IMR-90 (cell line): ENCODE data around the gene SNX15. TPM values are rescaled to one million over a fixed set of nuclear protein-coding genes. Genes with fewer than 3 reads are reported as not detected.

Source experiments
- ATAC-seq: fragments of 200-7000 bp; cut with Tn5 transposase; 2 replicates; pipeline ENCODE4 v1.9.1; 2020; ENCODE audit warnings: low read depth, mild to moderate bottlenecking, moderate library complexity
- BruUV-seq: library from RNA; stranded (reverse); fragments of 400-500 nt; replicated peaks from 2 replicates; lab custom pipeline; 2021; lab: Mats Ljungman, UMichigan
- CTCF ChIA-PET: fragments of 300-600 bp; formaldehyde crosslinking; extraction: SDS; loops from one replicate; lab custom pipeline; 2021; ENCODE audit warnings: antibody characterized with exemption; lab: Yijun Ruan, JAX
- POLR2A ChIA-PET: fragments of 300-600 bp; sonication (Branson Sonifier 250); formaldehyde crosslinking; loops from one replicate; lab custom pipeline; 2022; ENCODE audit warnings: antibody characterized with exemption; ENCODE audit not compliant: unreplicated experiment; lab: Charles Lee
- DNase-seq: peaks from one replicate; pipeline ENCODE4 v3.0.0; 2013
- H2AFZ ChIP-seq: replicated peaks from 2 replicates; pipeline ENCODE3; 2013; ENCODE audit warnings: low read length, mild to moderate bottlenecking; ENCODE audit not compliant: poor library complexity
- H2AK5ac ChIP-seq: 2 replicates; pipeline ENCODE4 v1.6.1; 2013; ENCODE audit warnings: low read depth, low read length, inconsistent platforms
- H2AK9ac ChIP-seq: replicated peaks from 2 replicates; pipeline ENCODE3; 2013; ENCODE audit warnings: mild to moderate bottlenecking, low read depth, low read length, moderate library complexity; ENCODE audit not compliant: poor library complexity
- H2BK120ac ChIP-seq: 2 replicates; pipeline ENCODE4 v1.6.1; 2013; ENCODE audit warnings: low read depth, low read length, inconsistent platforms
- H2BK15ac ChIP-seq: 3 replicates; pipeline ENCODE4 v1.6.1; 2013; ENCODE audit warnings: low read depth, low read length, inconsistent platforms
- H2BK20ac ChIP-seq: 2 replicates; pipeline ENCODE4 v1.6.1; 2013; ENCODE audit warnings: low read depth, mild to moderate bottlenecking, inconsistent platforms, low read length, moderate library complexity
- H2BK5ac ChIP-seq: 2 replicates; pipeline ENCODE4 v1.6.1; 2013; ENCODE audit warnings: mild to moderate bottlenecking, low read depth, low read length, inconsistent platforms; ENCODE audit not compliant: poor library complexity, severe bottlenecking
- H3K14ac ChIP-seq: replicated peaks from 2 replicates; pipeline ENCODE4 v1.6.1; 2013; ENCODE audit warnings: low read depth, low read length, inconsistent platforms
- H3K18ac ChIP-seq: 2 replicates; pipeline ENCODE4 v1.6.1; 2013; ENCODE audit warnings: low read depth, low read length, control low read depth
- H3K23ac ChIP-seq: 2 replicates; pipeline ENCODE4 v1.6.1; 2013; ENCODE audit warnings: low read depth, low read length, inconsistent platforms
- H3K27ac ChIP-seq: 2 replicates; pipeline ENCODE4 v1.5.1; 2013; ENCODE audit warnings: mild to moderate bottlenecking, control low read depth, low read length; ENCODE audit not compliant: insufficient read depth
- H3K27me3 ChIP-seq: 2 replicates; pipeline ENCODE4 v1.6.1; 2013; ENCODE audit warnings: low read length; ENCODE audit not compliant: control insufficient read depth, insufficient read depth
- H3K36me3 ChIP-seq: 2 replicates; pipeline ENCODE4 v1.6.1; 2013; ENCODE audit warnings: low read length, mixed read lengths; ENCODE audit not compliant: control insufficient read depth, insufficient read depth
- H3K4ac ChIP-seq: 2 replicates; pipeline ENCODE4 v1.6.1; 2013; ENCODE audit warnings: low read depth, low read length, inconsistent platforms
- H3K4me1 ChIP-seq: 2 replicates; pipeline ENCODE4 v1.6.1; 2013; ENCODE audit warnings: low read length, mixed read lengths; ENCODE audit not compliant: control insufficient read depth, insufficient read depth
- H3K4me2 ChIP-seq: 2 replicates; pipeline ENCODE4 v1.6.1; 2013; ENCODE audit warnings: low read depth, mild to moderate bottlenecking, control low read depth, low read length, moderate library complexity
- H3K4me3 ChIP-seq: 2 replicates; pipeline ENCODE4 v1.5.1; 2013; ENCODE audit warnings: low read depth, mild to moderate bottlenecking, control low read depth, low read length, moderate library complexity; ENCODE audit not compliant: insufficient read depth
- H3K56ac ChIP-seq: 2 replicates; pipeline ENCODE4 v1.6.1; 2013; ENCODE audit warnings: low read length, inconsistent platforms; ENCODE audit not compliant: insufficient read depth; ENCODE audit errors: extremely low read depth
- H3K79me1 ChIP-seq, 2 experiments: 2 replicates each; pipeline ENCODE4 v1.6.1; 2013; ENCODE audit warnings: low read length in 2 of 2, inconsistent platforms in 1 of 2, low read depth in 1 of 2
- H3K9ac ChIP-seq: 2 replicates; pipeline ENCODE4 v1.6.1; 2013; ENCODE audit warnings: low read depth, low read length, control low read depth
- H3K9me1 ChIP-seq: 2 replicates; pipeline ENCODE4 v1.6.1; 2013; ENCODE audit warnings: low read length, inconsistent platforms; ENCODE audit not compliant: insufficient read depth
- H3K9me3 ChIP-seq: 2 replicates; pipeline ENCODE4 v1.6.1; 2013; ENCODE audit warnings: low read length; ENCODE audit not compliant: control insufficient read depth, insufficient read depth
- H4K20me1 ChIP-seq: 2 replicates; pipeline ENCODE4 v1.6.1; 2013; ENCODE audit warnings: low read length, inconsistent platforms; ENCODE audit not compliant: insufficient read depth
- H4K5ac ChIP-seq: 2 replicates; pipeline ENCODE4 v1.6.1; 2013; ENCODE audit warnings: mild to moderate bottlenecking, low read depth, low read length, control low read depth
- H4K8ac ChIP-seq, 2 experiments: 2 replicates each; pipeline ENCODE4 v1.6.1; 2013; ENCODE audit warnings: low read depth in 2 of 2, low read length in 2 of 2, control low read depth in 1 of 2, inconsistent platforms in 1 of 2
- H4K91ac ChIP-seq: 2 replicates; pipeline ENCODE4 v1.6.1; 2013; ENCODE audit warnings: low read depth, low read length, inconsistent platforms; ENCODE audit not compliant: insufficient read depth
- BHLHE40 ChIP-seq: fragments of 150-350 bp; IDR thresholded peaks from 2 replicates; pipeline ENCODE4 v1.6.1; 2016; ENCODE audit warnings: mild to moderate bottlenecking, low read depth, low read length
- CEBPB ChIP-seq: IDR thresholded peaks from 2 replicates; pipeline ENCODE4 v1.6.1; 2012; ENCODE audit warnings: low read depth, low read length, improper control_type of control experiment
- CHD1 ChIP-seq: IDR thresholded peaks from 2 replicates; pipeline ENCODE4 v1.6.1; 2012; ENCODE audit warnings: low read depth, low read length, improper control_type of control experiment
- FOS ChIP-seq: fragments of 150-350 bp; IDR thresholded peaks from 2 replicates; pipeline ENCODE4 v1.6.1; 2016; ENCODE audit warnings: low read depth, low read length
- MAFK ChIP-seq: IDR thresholded peaks from 2 replicates; pipeline ENCODE4 v1.6.1; 2012; ENCODE audit warnings: low read depth, low read length, improper control_type of control experiment
- MAZ ChIP-seq: IDR thresholded peaks from 2 replicates; pipeline ENCODE4 v1.6.1; 2012; ENCODE audit warnings: low read depth, mild to moderate bottlenecking, low read length, improper control_type of control experiment, moderate library complexity, borderline replicate concordance
- MXI1 ChIP-seq: IDR thresholded peaks from 2 replicates; pipeline ENCODE4 v1.6.1; 2012; ENCODE audit warnings: low read depth, mild to moderate bottlenecking, low read length, moderate library complexity, borderline replicate concordance
- NFE2L2 ChIP-seq: fragments of 150-350 bp; IDR thresholded peaks from 2 replicates; pipeline ENCODE4 v1.6.1; 2016; ENCODE audit warnings: low read depth, mild to moderate bottlenecking, low read length
- POLR2A ChIP-seq: IDR thresholded peaks from 2 replicates; pipeline ENCODE4 v1.6.1; 2012; ENCODE audit warnings: mild to moderate bottlenecking, low read depth, low read length
- RAD21 ChIP-seq: IDR thresholded peaks from 2 replicates; pipeline ENCODE4 v1.6.1; 2012; ENCODE audit warnings: low read length, improper control_type of control experiment
- RCOR1 ChIP-seq: IDR thresholded peaks from 2 replicates; pipeline ENCODE4 v1.6.1; 2012; ENCODE audit warnings: mild to moderate bottlenecking, low read length, improper control_type of control experiment; ENCODE audit not compliant: insufficient replicate concordance
- RFX5 ChIP-seq: IDR thresholded peaks from 2 replicates; pipeline ENCODE4 v1.8.0; 2012; ENCODE audit warnings: low read depth, mild to moderate bottlenecking, low read length, moderate library complexity
- SMC3 ChIP-seq: fragments of 150-350 bp; IDR thresholded peaks from 2 replicates; pipeline ENCODE4 v1.6.1; 2016; ENCODE audit warnings: low read depth, mild to moderate bottlenecking, antibody characterized with exemption, low read length, moderate library complexity
- WGBS, 2 experiments: methylation state at CpG; one replicate each; pipeline versions ENCODE4 v1.1.5 to v1.1.7; 2013; ENCODE audit warnings: missing lambda C conversion rate in 2 of 2; ENCODE audit not compliant: insufficient read length in 1 of 2; ENCODE audit errors: extremely low coverage in 2 of 2; 5-methylcytosine and 5-hydroxymethylcytosine counted together
- dilution Hi-C: fragments of 300-500 bp; cut with HindIII; formaldehyde crosslinking; loops from one replicate; pipeline ENCODE4 v1.14.3; 2018; ENCODE audit warnings: low sequenced_read_pairs; ENCODE audit not compliant: unreplicated experiment
- in situ Hi-C: fragments of 300-500 bp; cut with MboI; formaldehyde crosslinking; loops from 3 replicates; pipeline ENCODE4 v1.14.3; 2019; ENCODE audit warnings: low sequenced_read_pairs, inconsistent platforms, mixed read lengths
- intact Hi-C: fragments of 100-400 bp; cut with micrococcal nuclease; formaldehyde crosslinking; loops from 2 replicates; pipeline ENCODE4 v1.10.0; 2022
- polyA plus RNA-seq, 3 experiments: library from polyadenylated mRNA; depleted of rRNA; stranded (reverse); fragments of >200 nt; gene quantifications; 2 replicates each; pipeline ENCODE4 v1.2.3, GENCODE V29; 2012; ENCODE audit warnings: low replicate concordance in 1 of 3
- total RNA-seq: library from RNA; depleted of rRNA; stranded (reverse); fragments of >200 nt; gene quantifications from 2 replicates; pipeline ENCODE4 v1.2.3, GENCODE V29; 2012
- TF ChIP-seq, protein P1 (sequence below): fragments of 150-350 bp; IDR thresholded peaks from 2 replicates; pipeline ENCODE4 v1.6.1; 2016; ENCODE audit warnings: low read depth, mild to moderate bottlenecking, low read length, moderate library complexity, borderline replicate concordance
- TF ChIP-seq, protein P2 (sequence below): conservative IDR thresholded peaks from 2 replicates; pipeline ENCODE4 v1.5.1; 2012; ENCODE audit warnings: mild to moderate bottlenecking, low read depth, low read length, improper control_type of control experiment
- TF ChIP-seq, protein P3 (sequence below): fragments of 150-350 bp; IDR thresholded peaks from 2 replicates; pipeline ENCODE4 v1.6.1; 2017; ENCODE audit warnings: mild to moderate bottlenecking, antibody characterized with exemption, low read length, low read depth

Gene SNX15
- total and polyA plus RNA-seq, 2 of the 4 experiments (the other 2 are of a cell fraction) = 9.0 to 16.3 TPM

DNA sequence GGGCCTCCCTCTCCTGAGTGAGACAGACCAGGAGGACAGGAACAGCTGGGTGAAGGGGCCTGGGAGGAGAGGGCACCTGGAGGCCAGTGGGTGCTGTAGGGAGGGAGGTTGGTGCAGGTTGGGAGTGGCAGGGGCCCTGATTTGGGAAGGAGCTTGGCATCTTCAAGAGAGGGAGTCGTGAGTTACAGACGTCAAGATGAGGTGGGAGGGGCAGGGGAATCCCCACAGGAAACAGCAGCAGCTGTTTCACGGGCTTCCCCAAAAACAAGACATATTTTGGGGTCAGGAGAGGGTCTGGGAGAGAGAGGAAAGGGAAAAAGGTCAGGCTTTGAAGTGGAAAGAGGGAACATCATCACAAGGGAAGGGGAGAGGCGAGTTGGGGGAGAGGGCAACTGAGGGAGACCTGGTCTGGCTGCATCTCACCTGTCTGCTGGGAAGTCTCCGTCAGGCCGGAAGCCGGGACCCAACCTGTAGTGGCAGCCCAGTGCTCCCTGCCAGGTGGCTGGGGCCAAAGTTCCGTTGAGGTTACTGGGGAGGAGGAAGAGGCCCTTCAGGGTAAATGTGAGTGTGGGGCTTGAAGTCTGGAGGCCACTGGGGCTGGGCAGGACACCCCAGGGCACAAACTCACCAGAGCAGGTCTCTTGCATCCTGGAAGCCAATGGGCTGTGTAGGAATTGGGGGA lies 26.7 kb downstream of the SNX15 start:
- H3K36me3 ChIP-seq = no peaks in the 10 kb centered on the region
- no peaks in the 10 kb centered on the region for H3K9me3 ChIP-seq
- no peak overlapping the region for H4K91ac ChIP-seq
- peak overlapping the region; percentile 14 for H2AFZ ChIP-seq
- no peak for DNase-seq
- no peak overlapping the region for H4K8ac ChIP-seq
- no peak overlapping the region for H3K23ac ChIP-seq
- no peak overlapping the region for H3K18ac ChIP-seq
- no peaks in the 10 kb centered on the region for H4K20me1 ChIP-seq
- H3K4me3 ChIP-seq = no peak overlapping the region
- no peak overlapping the region for H3K27ac ChIP-seq
- CTCF ChIA-PET = no interaction called here
- no peak for ATAC-seq
- H2BK120ac ChIP-seq = no peak overlapping the region
- in situ Hi-C loops (no loop called here), dilution Hi-C loops (no loop called here), intact Hi-C loops (no loop called here)
- no peak overlapping the region for H2BK15ac ChIP-seq
- no peaks in the 10 kb centered on the region for H3K9me1 ChIP-seq
- H3K4ac ChIP-seq = no peak overlapping the region
- H3K4me2 ChIP-seq = no peak overlapping the region
- no TSS peak for BruUV-seq
- H4K5ac ChIP-seq = no peak overlapping the region
- H3K27me3 ChIP-seq = peaks cover 20% of the 10 kb centered on the region; the same call in 1 of the 2 replicates
- H3K4me1 ChIP-seq = no peaks in the 10 kb centered on the region
- H3K14ac ChIP-seq = no peak overlapping the region
- H2BK5ac ChIP-seq = no peak overlapping the region
- H2AK9ac ChIP-seq = no peak overlapping the region
- no peak overlapping the region for H2BK20ac ChIP-seq
- no peak overlapping the region for H3K9ac ChIP-seq
- POLR2A ChIA-PET = no interaction called here
- no peaks in the 10 kb centered on the region for H3K79me1 ChIP-seq
- H3K56ac ChIP-seq = no peak overlapping the region
- no peak for TF ChIP-seq BHLHE40
- no peak for TF ChIP-seq POLR2A
- TF ChIP-seq FOS = no peak
- TF ChIP-seq NFE2L2 = no peak
- TF ChIP-seq MAFK = no peak
- no peak for TF ChIP-seq MXI1
- TF ChIP-seq RCOR1 = no peak
- TF ChIP-seq, protein P1, sequence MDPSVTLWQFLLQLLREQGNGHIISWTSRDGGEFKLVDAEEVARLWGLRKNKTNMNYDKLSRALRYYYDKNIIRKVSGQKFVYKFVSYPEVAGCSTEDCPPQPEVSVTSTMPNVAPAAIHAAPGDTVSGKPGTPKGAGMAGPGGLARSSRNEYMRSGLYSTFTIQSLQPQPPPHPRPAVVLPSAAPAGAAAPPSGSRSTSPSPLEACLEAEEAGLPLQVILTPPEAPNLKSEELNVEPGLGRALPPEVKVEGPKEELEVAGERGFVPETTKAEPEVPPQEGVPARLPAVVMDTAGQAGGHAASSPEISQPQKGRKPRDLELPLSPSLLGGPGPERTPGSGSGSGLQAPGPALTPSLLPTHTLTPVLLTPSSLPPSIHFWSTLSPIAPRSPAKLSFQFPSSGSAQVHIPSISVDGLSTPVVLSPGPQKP = no peak
- TF ChIP-seq SMC3 = no peak
- no peak for TF ChIP-seq RFX5
- TF ChIP-seq CEBPB = no peak
- no peak for TF ChIP-seq RAD21
- no peak for TF ChIP-seq MAZ
- no peak for TF ChIP-seq CHD1
- TF ChIP-seq, protein P2, sequence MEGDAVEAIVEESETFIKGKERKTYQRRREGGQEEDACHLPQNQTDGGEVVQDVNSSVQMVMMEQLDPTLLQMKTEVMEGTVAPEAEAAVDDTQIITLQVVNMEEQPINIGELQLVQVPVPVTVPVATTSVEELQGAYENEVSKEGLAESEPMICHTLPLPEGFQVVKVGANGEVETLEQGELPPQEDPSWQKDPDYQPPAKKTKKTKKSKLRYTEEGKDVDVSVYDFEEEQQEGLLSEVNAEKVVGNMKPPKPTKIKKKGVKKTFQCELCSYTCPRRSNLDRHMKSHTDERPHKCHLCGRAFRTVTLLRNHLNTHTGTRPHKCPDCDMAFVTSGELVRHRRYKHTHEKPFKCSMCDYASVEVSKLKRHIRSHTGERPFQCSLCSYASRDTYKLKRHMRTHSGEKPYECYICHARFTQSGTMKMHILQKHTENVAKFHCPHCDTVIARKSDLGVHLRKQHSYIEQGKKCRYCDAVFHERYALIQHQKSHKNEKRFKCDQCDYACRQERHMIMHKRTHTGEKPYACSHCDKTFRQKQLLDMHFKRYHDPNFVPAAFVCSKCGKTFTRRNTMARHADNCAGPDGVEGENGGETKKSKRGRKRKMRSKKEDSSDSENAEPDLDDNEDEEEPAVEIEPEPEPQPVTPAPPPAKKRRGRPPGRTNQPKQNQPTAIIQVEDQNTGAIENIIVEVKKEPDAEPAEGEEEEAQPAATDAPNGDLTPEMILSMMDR = no peak
- TF ChIP-seq, protein P3, sequence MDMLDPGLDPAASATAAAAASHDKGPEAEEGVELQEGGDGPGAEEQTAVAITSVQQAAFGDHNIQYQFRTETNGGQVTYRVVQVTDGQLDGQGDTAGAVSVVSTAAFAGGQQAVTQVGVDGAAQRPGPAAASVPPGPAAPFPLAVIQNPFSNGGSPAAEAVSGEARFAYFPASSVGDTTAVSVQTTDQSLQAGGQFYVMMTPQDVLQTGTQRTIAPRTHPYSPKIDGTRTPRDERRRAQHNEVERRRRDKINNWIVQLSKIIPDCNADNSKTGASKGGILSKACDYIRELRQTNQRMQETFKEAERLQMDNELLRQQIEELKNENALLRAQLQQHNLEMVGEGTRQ = no peak
- no peak overlapping the region for H2AK5ac ChIP-seq
- WGBS, 2 experiments = 45% methylated on average over 6 of the region's 8 CpGs; no CpG with 5 or more reads in 1 of the 2 experiments
